Left cardiac atrium (tissue), 4 donors: ENCODE data around the gene BCR. TPM values are rescaled to one million over a fixed set of nuclear protein-coding genes. Genes with fewer than 3 reads are reported as not detected.
"Not testable (repeated sequence)": the region's sequence is repeated elsewhere in the genome, so short reads cannot be mapped to it uniquely, and the experiment has no call there.

Experiments
- ATAC-seq, 2 donors: fragments of 200-7000 bp; cut with Tn5 transposase; one replicate each; pipeline ENCODE4 v1.9.1; 2020; ENCODE audit warnings: mild to moderate bottlenecking in 2 of 2, moderate library complexity in 2 of 2
- DNase-seq: peaks from one replicate; pipeline ENCODE4 v3.0.0-alpha.2; 2020
- intact Hi-C, 2 donors: fragments of 100-400 bp; cut with DNase I; formaldehyde crosslinking; loops; one replicate each; pipeline versions ENCODE4 v1.14.1 to v1.15.1; 2022 to 2023
- total RNA-seq, 2 donors: library from RNA; stranded (reverse); fragmentation: NEBNext Ultra II Directional; extraction: Animal tissue kit (Norgen Biotek cat#: 25700); gene quantifications; one replicate each; pipeline ENCODE4 v1.2.1, GENCODE V29; 2021
- donor health status: DM: no; HTN: yes; CAD: no.
- donor health status: DM: no; HTN: yes; CAD: no; lungs with severe emphysema.
- donor health status: DM: yes; HTN: yes; CAD: no.
- donor health status: Dilated cardiomyopathy.

Gene BCR
- total RNA-seq, 2 donors from 2014 or later: 28.0 to 47.1 TPM

DNA sequence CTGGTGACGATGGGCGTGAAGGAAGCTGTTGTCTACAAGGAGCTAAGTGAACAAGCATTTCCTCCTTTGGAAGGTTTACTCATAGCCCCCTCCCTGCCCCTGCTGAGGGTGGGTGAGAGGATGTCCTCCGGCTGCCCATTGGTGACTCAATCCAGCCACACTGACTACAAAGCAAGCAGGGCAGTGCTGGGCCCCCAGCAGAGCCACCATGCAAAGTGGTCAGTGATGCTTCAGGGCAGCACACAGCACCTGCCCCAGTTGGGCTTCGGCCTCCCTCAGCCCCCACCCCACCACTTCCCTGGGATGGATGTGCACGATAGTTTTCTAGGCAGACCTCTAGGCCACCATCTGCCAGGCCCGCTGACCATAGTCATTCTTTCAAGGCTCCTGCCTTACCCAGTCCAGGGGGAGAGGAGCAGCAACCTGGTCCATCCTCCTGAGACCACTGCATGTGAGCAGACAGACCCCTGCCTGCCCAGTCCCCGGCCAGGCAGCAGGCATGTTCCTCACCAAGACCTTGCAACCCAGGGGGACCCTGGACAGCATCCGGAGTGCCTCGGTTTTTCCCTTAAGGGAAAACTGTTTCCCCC lies 125.1 kb downstream of the BCR start:
- intact Hi-C loops: no loop called here
- ATAC-seq (peak; percentile 4 to 44), DNase-seq (peak; percentile 64)

DNA sequence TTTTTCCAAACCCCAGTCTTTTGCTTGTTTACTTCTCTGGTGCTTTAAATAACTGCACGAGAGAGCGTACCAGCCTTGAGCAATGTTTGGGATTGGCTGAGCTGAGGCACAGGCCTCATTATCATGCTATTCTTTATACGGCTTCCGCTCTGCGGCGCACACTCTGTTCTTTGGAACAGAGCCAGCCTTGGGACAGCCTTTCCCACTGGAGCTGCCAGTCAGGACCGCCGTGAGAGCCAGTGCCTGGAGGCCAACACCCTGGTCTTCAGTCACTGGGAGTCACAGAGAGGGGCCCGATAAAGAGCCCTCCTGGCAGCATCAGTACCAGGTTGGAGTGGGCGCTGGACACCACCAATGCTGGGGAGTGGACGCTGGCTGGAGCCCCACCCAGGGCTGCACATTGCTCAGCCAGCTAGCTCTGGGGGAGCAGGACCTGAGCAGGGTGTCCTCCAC lies 125.6 kb downstream of the BCR start:
- intact Hi-C loops: no loop called here
- ATAC-seq (peak; percentile 84 to 85), DNase-seq (peak; percentile 91)

DNA sequence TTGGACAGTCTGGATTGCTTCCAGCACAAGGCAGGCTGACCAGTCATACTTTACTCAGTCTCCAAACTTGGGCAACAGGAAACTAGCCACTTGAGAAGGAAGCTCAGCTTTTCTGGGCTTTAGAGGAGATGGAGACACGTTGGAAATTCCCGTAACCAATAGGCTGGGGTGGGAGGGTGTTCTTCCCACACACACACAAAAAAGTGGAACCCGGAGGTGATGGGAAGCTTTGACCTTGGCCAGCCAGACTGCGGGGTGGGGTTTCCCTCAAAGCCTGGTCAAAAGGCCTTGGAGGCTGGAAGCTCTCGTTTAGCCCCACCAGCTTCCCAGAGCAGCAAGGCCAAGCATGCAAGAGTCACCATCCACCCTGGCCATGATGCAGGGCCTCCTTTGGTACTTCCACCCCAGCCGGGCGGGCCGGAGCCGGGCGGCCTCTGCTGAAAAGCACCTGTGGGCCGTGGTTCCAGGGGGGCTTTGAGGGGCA lies 126.2 kb downstream of the BCR start:
- intact Hi-C loops: no loop called here
- ATAC-seq (peak; percentile 16 to 36), DNase-seq (peak; percentile 70)

DNA sequence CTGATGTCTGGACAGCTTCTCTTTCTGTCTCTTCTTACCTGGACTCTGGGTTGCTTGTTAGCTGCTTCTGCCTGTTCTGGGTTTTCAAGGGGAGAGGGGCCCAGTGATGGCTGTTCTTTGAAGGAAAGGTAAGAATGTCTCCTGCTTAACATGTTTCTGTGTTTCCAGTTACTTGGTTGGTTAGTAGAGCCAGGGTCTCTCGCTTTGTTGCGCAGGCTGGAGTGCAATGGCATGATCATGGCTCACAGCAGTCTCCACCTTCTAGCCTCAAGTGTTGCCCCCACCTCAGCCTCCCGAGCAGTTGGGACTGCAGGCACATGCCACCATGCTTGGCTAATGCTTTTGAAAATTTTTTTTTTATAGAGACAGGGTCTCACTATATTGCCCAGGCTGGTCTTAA lies 126.6 kb downstream of the BCR start:
- ATAC-seq: no peak
- DNase-seq: no peak
- intact Hi-C loops: no loop called here

DNA sequence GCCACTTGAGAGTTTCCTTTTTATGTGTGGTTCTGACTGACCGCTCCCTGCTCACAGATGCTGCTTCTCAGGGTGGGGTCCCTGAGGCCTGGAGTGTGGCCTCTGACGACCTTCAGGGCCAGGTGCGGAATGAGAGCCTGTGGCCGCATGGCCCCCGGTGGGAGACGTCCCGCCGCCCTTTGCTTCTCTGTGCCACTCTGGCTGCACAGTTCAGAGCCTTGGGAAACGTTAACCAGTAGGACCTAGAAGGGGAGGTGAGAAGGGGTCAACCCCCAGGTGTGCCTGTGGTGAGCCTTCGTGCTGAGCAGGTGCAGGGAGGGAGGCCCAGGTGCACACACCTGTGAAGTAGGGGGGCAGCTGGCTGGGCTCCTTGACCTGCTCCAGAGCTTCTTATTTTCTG lies 127.2 kb downstream of the BCR start:
- ATAC-seq, intact Hi-C loops, DNase-seq: not testable (repeated sequence)

DNA sequence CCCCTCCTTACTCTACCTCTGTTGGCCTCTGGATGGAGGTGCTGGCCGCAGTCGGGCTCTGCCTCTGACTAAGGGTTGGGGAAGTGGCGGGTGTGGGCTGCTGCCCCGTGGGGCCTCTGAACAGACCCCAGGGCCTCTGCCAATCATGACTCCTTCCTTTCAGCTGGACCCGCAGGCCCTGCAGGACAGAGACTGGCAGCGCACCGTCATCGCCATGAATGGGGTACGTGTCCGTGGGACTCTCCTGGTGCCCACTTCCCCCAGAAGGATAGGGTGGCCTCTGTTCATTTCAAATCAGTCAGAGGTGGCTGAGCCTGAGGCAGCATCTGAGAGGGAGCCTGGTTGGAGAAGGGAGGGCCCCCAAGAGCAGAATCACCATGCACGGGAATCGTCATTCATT lies 129.0 kb downstream of the BCR start:
- DNase-seq, intact Hi-C loops: not testable (repeated sequence)

DNA sequence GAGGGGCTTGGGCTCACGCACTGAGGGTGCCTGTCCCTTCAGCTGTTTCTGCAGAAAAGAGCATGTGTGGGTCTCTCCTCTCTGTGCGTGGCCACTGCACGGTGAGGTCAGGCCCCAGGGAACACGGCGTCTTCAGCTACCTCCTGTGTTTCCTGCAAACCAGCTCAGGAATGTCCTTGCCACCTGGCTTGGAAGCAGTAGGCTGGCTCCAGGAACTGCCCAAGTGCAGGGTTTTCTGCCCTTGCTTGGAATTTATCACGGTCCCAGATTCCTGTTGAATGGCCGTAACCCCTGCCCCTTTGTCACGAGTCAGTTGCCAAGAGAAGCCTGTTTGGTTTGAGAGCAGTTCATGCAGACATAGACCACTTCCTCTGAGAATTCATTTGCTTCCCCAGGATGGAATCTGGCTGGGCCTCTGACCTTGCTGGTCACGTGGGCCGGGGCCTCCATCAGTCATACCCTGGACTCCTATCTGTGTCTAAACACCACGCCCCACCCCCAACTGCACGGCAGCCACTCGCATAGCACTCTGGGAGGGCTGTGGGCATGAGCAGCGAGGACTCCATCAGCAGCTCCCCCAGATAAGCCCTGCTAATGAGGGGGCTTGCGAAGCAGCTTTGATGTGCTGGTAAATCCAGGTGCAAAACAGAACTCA lies 130.3 kb downstream of the BCR start:
- intact Hi-C loops, ATAC-seq: not testable (repeated sequence)

More for the DNA sequence above, 129.0 kb downstream of the BCR start:
- ATAC-seq: not testable (repeated sequence)

DNA sequence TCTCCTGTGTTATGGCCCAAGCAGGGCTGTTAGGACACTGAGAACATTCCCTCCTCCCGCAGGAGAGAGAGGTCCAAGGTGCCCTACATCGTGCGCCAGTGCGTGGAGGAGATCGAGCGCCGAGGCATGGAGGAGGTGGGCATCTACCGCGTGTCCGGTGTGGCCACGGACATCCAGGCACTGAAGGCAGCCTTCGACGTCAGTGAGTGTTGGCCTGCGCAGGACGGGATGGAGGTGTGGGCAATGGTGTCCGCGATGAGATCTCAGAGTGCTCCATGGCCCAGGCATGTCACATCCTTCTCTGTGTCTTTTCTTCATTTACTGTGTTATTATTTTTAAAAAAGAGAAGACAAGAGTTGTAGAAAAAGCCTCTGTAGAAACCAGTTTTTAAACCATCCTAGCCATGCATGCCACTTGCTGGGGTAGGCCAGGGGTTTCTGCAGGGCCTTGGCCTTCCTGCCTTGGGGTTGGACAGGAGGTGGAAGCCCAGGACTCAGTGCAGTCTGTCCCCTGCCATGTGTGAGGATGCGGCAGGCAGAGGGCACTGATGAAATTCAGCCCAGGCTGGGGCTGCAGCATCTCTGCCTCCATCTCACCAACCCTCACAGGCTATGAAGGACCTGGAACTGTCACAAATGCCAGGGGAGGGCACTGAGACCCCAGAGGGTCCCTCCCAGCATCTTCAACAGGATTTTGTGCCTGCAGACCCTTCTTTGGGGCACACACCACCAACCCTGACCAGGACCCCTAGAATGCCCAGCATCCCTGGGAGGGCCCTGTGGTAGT lies 131.5 kb downstream of the BCR start:
- ATAC-seq, intact Hi-C loops, DNase-seq: not testable (repeated sequence)

More for the DNA sequence above, 130.3 kb downstream of the BCR start:
- not testable (repeated sequence) for DNase-seq

DNA sequence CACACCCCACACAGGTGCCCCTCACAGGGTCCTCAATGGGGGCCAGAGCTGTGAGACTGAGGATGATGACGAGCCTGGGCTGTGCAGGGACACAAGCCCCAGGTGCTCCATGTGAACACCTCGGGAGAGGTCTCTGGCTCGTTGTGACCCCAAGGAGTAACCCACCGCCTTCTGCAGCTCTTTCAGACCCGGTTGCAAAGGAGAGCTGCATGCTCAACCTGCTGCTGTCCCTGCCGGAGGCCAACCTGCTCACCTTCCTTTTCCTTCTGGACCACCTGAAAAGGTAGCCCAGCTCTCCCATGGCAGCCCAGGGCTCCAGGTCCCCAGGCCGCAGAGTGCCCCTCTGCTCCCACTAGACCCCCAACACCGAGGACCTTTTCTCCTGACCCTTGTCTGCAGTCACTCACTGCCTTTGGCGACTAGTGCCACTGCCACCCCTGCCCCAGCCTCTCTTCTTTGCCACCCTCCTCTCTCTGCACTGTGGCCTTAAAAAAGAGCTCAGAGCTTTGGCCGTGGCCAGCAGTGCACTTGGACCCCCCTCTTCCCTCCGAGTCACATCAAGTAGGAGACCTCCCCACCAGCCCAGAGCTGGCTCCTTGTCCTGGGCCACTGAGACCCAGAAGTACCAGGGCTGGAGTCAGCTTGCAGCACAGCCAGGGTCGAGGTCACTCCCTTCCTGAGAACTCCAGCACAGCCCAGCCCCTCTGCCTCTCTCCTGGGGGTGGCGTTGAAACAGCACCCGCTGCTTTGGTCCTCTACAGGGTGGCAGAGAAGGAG lies 133.7 kb downstream of the BCR start:
- ATAC-seq (no peak), DNase-seq (no peak)
- intact Hi-C loops: no loop called here

DNA sequence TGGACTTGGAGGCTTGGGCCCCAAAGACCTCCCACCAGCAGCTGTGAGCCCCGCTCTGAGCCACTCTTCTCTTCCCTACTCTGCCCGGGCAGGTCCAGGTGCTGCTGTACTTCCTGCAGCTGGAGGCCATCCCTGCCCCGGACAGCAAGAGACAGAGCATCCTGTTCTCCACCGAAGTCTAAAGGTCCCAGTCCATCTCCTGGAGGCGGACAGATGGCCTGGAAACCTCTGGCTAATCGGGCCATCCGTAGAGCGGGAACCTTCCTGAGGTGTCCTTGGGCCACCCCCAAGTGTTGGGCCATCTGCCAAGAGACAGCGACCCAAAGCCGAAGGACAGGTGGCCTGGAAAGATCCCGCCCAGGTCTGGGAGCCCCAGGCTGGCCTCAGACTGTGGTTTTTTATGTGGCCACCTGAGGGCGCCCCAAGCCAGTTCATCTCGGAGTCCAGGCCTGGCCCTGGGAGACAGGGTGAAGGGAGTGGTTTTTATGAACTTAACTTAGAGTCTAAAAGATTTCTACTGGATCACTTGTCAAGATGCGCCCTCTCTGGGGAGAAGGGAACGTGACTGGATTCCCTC lies 135.1 kb downstream of the BCR start:
- no peak for ATAC-seq
- intact Hi-C loops: no loop called here
- DNase-seq: peak; percentile 50

DNA sequence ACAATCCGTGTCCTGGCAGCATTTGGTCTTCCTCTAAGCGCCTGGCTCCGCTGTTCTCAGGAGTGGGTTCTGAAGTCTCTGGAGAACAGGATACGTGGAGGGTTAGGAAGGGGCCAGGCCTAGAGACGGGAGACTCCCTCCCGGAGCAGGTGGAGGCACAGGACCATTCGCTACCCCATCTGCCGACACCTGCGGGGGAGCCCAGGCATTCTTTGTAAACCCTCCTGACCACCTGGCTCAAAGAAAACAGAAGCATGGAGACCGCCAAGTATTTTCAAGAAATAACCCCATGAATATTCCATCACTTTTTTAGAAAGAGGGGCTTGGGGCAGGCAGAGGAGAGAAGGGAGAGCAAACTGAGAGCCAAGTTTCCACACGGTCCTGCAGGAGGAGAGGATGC lies 136.3 kb downstream of the BCR start:
- ATAC-seq, intact Hi-C loops, DNase-seq: not testable (repeated sequence)

DNA sequence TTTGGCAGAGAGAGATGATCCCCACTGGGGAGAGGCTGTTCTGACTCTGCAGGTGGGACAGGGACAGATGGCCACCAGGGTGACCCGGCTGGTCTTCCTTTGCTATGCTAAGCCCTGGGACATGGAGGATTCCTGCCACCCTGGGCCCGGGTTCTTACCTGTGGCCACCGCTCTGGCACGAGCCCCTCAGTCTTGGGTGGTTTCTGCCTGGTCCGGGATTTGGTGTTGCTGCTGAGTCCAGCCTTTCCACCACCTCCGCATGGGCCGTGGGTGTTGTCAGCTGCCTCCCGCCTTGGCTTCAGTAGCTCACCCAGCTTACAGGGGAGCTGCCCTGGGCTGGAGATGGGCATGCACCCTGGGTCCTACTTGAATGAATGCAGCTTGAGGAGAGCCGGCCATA lies 138.0 kb downstream of the BCR start:
- ATAC-seq, intact Hi-C loops, DNase-seq: not testable (repeated sequence)

DNA sequence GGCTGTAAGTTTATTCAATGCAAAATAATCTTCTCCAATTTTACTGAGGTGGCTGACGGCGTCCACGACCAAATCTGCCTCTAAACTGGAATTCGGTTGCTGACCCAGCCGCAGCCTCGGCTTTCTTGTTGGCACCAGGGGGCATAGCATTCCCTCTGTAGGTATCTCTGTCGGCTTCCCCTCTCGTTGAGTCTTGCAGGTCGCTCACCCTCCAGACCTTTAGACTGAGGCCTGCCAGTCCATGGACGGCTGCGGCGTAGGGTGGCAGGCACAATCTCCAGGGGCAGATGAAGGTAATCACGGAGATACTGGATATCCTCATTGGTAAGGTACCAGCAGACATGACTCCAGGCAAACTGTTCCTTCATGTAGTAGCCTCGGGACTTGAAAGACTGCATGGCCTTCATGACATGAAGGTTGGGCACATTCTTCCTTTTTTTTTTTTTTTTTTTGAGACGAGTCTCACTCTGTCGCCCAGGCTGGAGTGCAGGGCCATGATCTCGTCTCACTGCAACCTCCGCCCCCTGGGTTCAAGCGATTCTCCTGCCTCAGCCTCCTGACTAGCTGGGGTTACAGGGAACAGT lies 142.3 kb downstream of the BCR start:
- intact Hi-C loops: loop anchor here (10.0 kb wide), 1 partner anchor 62 kb away; no protein-coding TSS in a partner anchor
- not testable (repeated sequence) for DNase-seq, ATAC-seq

DNA sequence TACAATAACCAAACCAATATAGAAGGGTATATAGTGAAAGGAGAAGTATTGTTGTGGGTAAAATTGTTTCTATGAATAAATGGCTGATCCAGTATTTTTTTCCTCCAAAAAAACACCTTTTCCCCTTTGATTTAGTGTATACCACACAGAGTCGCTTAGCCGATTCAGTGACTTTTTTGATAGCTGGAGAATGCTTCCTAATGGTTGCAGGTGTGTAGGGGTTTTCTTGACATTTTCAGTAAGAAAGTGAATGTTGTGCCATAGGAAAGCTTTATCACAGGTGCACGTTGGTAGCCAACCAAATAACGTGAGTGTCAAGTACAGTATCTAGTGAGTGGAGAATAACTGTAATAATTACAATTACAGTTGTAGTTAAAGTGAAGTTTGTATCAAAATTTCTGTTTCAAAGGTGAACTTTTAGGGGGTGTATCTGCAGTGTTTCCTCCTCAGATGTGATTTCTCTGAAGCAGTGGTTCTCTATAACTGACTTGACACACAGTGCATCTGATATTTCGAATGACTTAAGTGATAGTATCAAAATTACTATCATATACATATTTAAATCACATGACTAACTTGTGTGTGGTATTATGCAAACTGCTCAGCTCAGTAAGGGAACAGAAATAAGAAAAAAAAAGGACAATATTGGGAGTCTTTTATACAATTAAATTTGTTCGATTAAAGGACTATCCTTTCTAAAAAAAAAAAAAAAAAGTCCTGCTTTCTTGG lies 143.8 kb downstream of the BCR start:
- not testable (repeated sequence) for ATAC-seq, DNase-seq
- intact Hi-C loops: loop anchor here (10.0 kb wide), 1 partner anchor 61 kb away; no protein-coding TSS in a partner anchor

DNA sequence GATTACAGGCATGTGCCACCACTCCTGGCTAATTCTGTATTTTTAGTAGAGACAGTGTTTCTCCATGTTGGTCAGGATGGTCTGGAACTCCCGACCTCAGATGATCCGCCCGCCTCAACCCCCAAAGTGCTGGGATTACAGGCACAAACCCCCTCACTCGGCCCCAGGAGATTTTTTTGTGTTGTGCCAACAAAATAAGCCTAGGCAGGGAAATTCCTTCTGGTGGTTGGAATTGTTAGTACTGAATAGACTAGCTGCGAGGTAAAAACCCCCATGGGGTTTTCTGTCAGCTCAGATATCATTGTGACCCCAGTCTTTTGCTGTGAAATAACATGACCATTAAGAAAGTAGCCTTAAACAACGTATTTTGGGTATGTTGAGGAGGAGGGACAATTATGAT lies 144.9 kb downstream of the BCR start:
- DNase-seq (no peak), ATAC-seq (no peak)
- intact Hi-C loops: loop anchor here (10.0 kb wide), 1 partner anchor 60 kb away; no protein-coding TSS in a partner anchor

DNA sequence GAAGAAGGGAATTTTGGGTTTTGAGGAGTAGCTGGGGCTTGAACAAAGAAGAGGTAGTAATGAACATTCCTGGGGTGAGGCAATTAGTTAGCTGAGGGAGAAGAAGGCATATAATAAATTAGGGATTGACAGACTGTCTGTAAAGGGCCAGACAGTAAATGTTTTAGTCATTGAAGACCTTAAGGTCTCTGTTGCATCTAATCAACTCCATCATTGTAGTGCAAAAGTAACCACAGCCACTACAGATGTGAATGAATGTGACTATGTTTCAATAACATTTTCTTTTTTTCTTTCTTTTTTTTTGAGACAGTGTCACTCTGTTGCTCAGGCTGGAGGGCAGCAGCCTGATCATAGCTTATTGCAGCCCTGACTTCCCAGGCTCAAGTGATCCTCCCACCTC lies 153.5 kb downstream of the BCR start:
- ATAC-seq, DNase-seq, intact Hi-C loops: not testable (repeated sequence)

DNA sequence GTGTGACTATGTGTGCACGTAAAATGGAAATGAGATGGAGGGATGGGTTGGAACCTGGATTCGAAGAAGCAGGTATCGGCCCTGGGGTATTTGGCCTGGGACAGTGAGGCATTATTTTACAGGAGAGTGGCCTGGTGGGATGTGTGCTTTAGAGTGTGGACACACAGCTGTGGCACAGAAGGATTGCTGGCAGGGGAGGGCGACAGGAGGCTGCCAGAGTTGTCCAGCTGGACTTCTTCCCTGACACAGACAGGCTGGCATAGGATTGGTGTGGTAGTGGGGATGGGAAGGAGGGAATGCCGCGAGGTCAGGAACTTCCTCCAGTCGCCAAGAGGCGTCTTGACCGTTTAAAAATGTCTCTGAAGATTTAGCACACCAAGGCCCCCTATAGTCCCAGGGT lies 157.4 kb downstream of the BCR start:
- intact Hi-C loops, DNase-seq: not testable (repeated sequence)
- peak; percentile 38 to 53 for ATAC-seq
